Measurements from ENCODE around the gene SEC14L5.

- TF ChIP-seq, protein P1, sequence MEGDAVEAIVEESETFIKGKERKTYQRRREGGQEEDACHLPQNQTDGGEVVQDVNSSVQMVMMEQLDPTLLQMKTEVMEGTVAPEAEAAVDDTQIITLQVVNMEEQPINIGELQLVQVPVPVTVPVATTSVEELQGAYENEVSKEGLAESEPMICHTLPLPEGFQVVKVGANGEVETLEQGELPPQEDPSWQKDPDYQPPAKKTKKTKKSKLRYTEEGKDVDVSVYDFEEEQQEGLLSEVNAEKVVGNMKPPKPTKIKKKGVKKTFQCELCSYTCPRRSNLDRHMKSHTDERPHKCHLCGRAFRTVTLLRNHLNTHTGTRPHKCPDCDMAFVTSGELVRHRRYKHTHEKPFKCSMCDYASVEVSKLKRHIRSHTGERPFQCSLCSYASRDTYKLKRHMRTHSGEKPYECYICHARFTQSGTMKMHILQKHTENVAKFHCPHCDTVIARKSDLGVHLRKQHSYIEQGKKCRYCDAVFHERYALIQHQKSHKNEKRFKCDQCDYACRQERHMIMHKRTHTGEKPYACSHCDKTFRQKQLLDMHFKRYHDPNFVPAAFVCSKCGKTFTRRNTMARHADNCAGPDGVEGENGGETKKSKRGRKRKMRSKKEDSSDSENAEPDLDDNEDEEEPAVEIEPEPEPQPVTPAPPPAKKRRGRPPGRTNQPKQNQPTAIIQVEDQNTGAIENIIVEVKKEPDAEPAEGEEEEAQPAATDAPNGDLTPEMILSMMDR (IDR thresholded peaks at IDR 0.05; ENCODE audit: poor library complexity): no peak
- TF ChIP-seq EZH2 (IDR thresholded peaks at IDR 0.05; ENCODE audit: borderline replicate concordance): no peak
- no peak for TF ChIP-seq EZH2phosphoT487 (IDR thresholded peaks at IDR 0.05; ENCODE audit: low read depth, severe bottlenecking, unreplicated experiment)
Observed at GRCh38 chr16:4947722-4948503, 10.2 kb upstream of the SEC14L5 start.
